ENCODE results near the gene LIPI.
"Not testable (repeated sequence)": the region's sequence is repeated elsewhere in the genome, so short reads cannot be mapped to it uniquely, and the experiment has no call there.

LIPI gene

DNA sequence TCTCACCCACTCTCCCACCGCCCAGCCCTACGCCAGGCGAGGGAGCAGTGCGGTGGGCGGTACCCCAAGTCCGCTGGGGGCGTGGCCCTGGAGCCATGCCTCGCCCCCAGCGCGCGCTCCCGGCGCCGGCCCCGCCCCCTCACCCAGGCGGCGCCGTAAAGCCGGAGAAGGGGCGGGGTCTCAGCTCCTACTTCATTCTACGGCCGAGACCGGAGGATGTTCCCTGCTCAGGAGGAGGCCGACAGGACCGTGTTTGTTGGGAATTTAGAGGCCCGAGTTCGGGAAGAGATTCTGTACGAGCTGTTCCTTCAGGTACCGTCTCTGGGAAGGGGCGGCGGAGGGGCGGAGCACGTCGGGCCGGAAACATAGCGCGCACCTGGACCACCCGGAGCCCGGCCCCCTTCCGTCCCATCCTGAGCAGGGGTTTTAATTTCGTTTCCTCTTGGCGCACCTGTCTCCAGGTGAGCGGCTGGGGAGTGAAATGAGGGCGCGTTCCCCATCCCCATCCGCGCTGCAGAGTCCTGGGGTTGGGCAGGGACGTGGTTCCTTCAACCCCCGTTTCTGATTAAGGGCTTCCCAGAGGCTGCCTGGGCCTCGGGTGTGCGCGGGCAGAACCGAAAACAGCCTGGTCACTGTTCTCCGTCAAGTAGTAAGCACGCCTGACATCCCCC, 5.4 kb upstream of the LIPI start, which contains the start of gene RBM11:
RBM11 (plus strand) TSS at position 187 of the 671 bp plus-strand sequence; CDS start at position 217, 30 bp downstream.
- peak within 1 kb of the TSS; percentile 45 for H3K4me3 ChIP-seq (ENCODE audit: low read length)
- peak; percentile 9 for DNase-seq (ENCODE audit: low read depth)
- TF ChIP-seq, protein P1, sequence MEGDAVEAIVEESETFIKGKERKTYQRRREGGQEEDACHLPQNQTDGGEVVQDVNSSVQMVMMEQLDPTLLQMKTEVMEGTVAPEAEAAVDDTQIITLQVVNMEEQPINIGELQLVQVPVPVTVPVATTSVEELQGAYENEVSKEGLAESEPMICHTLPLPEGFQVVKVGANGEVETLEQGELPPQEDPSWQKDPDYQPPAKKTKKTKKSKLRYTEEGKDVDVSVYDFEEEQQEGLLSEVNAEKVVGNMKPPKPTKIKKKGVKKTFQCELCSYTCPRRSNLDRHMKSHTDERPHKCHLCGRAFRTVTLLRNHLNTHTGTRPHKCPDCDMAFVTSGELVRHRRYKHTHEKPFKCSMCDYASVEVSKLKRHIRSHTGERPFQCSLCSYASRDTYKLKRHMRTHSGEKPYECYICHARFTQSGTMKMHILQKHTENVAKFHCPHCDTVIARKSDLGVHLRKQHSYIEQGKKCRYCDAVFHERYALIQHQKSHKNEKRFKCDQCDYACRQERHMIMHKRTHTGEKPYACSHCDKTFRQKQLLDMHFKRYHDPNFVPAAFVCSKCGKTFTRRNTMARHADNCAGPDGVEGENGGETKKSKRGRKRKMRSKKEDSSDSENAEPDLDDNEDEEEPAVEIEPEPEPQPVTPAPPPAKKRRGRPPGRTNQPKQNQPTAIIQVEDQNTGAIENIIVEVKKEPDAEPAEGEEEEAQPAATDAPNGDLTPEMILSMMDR (conservative IDR thresholded peaks at IDR 0.05; ENCODE audit: low read length): no peak

DNA sequence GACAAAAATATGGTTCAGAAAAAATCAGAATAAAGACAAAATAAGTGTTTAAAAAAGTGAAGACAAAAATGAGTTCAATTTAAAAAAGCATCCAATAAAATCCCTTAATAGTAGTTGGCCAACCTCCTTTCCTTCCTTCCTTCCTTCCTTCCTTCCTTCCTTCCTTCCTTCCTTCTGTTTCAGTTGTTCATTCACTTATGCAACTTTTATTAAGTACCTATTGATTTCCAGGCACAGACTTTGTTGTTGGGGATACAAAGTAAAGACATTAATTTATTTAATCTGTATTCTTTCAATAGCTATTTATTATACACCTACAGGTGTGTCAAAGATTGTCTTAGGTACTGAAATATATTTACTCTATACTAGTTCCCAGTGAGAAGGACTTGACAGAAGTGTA, 2.4 kb upstream of the LIPI start:
- H3K4me3 ChIP-seq (ENCODE audit: low read length): no peak overlapping the region
- DNase-seq (ENCODE audit: low read depth): no peak
- TF ChIP-seq, protein P1 (conservative IDR thresholded peaks at IDR 0.05; ENCODE audit: low read length): no peak

DNA sequence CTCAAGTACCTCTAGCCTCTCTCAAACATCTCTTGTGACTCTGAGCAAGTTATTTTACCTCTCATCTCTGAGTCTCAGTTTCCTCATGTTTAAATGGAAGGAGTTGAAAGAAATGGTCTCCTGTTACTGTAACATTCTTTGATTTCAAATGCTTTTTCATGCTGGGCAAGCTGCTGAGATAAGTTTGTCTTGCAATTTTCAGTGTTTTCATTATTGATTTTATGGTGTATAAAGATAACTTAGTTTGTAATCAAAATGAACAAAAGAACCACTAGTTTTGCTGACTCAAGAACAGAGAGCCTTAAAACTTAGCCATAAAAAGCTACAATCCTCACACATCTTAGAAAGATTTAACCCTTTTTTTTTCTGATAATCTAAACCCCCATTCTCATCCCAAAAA, 4.5 kb downstream of the LIPI start:
- TF ChIP-seq, protein P1 (conservative IDR thresholded peaks at IDR 0.05; ENCODE audit: low read length): no peak
- no peak for DNase-seq (ENCODE audit: low read depth)
- H3K4me3 ChIP-seq (ENCODE audit: low read length): no peak overlapping the region

DNA sequence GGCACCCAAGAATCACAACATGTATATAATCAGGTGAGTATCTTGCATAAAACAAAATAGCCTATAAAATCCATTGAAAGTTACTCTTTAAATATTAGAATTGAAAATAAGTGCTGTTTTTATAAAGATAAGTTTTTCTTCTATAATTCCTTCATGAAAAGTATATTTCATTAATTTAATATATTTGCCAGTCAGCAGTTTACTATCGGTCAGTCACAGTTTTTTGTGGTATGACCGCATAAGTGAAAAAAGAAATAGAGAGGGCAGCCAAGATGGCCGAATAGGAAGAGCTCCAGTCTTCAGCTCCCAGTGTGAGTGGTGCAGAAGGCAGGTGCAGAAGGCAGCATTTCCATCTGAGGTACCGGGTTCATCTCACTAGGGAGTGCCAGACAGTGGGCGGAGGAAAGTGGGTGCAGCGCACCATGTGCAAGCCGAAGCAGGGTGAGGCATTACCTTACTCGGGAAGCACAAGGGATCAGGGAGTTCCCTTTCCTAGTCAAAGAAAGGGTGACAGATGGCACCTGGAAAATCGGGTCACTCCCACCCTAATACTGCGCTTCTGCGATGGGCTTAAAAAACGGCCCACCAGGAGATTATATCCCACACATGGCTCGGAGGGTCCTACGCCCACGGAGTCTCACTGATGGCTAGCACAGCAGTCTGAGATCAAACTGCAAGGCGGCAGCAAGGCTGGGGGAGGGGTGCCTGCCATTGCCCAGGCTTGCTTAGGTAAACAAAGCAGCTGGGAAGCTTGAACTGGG, 44.1 kb downstream of the LIPI start:
- H3K4me3 ChIP-seq (ENCODE audit: low read length); DNase-seq (ENCODE audit: low read depth): not testable (repeated sequence)

DNA sequence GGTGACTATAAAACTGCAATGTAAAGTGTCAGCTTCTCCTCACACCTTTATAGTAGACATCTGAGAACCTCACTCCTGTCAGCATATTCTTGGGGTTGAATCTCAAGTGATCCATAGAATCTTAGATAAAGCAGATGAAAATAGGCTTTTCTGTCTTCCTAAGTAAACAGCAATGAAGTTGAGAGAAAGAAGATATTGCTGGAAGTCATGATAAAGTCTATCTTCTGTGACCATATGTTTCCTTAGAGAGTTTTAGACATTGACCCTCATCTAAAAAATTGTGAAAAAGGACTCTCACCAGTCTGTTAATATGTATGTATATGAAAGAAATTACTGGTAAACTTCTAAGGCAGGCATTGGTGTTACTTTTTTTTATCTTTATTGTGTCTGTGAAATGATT, 66.8 kb downstream of the LIPI start:
- TF ChIP-seq, protein P1 (conservative IDR thresholded peaks at IDR 0.05; ENCODE audit: low read length): no peak
- DNase-seq (ENCODE audit: low read depth): no peak

DNA sequence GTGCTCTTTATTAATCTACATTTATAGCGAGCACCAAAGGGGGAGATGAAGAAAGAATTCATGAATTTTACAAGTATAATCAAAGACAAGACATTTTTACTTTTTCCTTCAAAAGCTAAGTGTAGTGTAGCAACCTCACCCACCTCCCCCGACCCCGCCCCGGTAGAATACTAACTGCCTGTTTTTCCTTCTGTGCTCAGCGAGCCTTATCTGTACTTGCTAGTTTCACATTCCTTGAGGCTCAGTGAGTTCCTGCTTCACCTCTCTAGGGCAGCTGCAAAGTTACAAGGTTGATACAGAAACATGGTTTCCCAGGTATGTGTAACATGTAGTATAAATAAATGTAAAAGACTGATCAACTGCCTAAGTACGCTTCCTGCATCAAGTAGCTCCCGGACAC, 86.5 kb downstream of the LIPI start:
- TF ChIP-seq, protein P1 (conservative IDR thresholded peaks at IDR 0.05; ENCODE audit: low read length): no peak
- DNase-seq (ENCODE audit: low read depth): no peak
- H3K4me3 ChIP-seq (ENCODE audit: low read length): no peak overlapping the region

More for the DNA sequence above, 66.8 kb downstream of the LIPI start:
- no peak overlapping the region for H3K4me3 ChIP-seq (ENCODE audit: low read length)

DNA sequence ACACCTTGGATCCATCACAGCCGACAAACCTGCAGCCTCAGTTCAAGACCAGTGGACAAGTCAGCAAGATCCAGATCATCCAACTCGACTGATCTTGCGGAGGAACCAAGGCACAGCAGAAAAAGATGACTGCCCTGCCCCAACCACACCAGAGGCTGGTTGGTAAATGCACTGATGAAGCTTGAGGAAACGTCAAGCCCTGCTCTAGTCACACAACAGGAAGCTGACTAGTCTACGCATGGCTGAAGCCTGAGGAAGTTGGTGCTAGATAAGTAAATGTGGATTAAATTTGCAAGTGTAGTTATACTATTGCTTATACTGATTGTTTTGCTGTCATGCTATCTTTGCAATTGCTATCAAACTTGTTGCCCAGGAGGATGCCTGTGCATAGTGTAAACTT, 89.0 kb downstream of the LIPI start:
- DNase-seq (ENCODE audit: low read depth): no peak
- TF ChIP-seq, protein P1 (conservative IDR thresholded peaks at IDR 0.05; ENCODE audit: low read length): no peak

More for the DNA sequence above, 89.0 kb downstream of the LIPI start:
- H3K4me3 ChIP-seq (ENCODE audit: low read length): no peak overlapping the region
